RWPE2 (cell line): Measurements from ENCODE around the gene IL2RA.

Source experiments
- ATAC-seq: fragments of 200-7000 bp; cut with Tn5 transposase; 3 replicates; pipeline ENCODE4 v1.9.1; 2021; ENCODE audit warnings: low read depth
- DNase-seq: peaks from one replicate; pipeline ENCODE4 v3.0.0-alpha.2; 2020; ENCODE audit warnings: low spot score
- H3K27ac ChIP-seq: fragments of 450-650 bp; 2 replicates; pipeline ENCODE4 v1.5.1; 2017; ENCODE audit warnings: mild to moderate bottlenecking; ENCODE audit not compliant: poor library complexity, severe bottlenecking
- H3K27me3 ChIP-seq: fragments of 250-450 bp; sonication (Bioruptor Pico); 2 replicates; pipeline ENCODE4 v1.5.1; 2021; ENCODE audit warnings: mild to moderate bottlenecking, moderate library complexity; ENCODE audit not compliant: insufficient read depth, poor library complexity, severe bottlenecking
- H3K36me3 ChIP-seq: fragments of 250-450 bp; sonication (Bioruptor Pico); 2 replicates; pipeline ENCODE4 v1.5.1; 2020; ENCODE audit warnings: low read depth, mild to moderate bottlenecking, moderate library complexity
- H3K4me1 ChIP-seq: fragments of 250-450 bp; sonication (Bioruptor Pico); 2 replicates; pipeline ENCODE4 v1.5.1; 2021; ENCODE audit warnings: mild to moderate bottlenecking, moderate library complexity; ENCODE audit not compliant: insufficient read depth, poor library complexity, severe bottlenecking
- H3K4me3 ChIP-seq: fragments of 250-450 bp; sonication (Bioruptor Pico); 2 replicates; pipeline ENCODE4 v1.5.1; 2021; ENCODE audit warnings: mild to moderate bottlenecking, moderate library complexity; ENCODE audit not compliant: severe bottlenecking
- H3K9me3 ChIP-seq: fragments of 250-450 bp; sonication (Bioruptor Pico); 2 replicates; pipeline ENCODE4 v1.5.1; 2021; ENCODE audit warnings: mild to moderate bottlenecking, moderate library complexity; ENCODE audit not compliant: severe bottlenecking
- CTCF ChIP-seq: fragments of 450-650 bp; IDR thresholded peaks from one replicate; pipeline ENCODE4 v1.5.1; 2017; ENCODE audit warnings: mild to moderate bottlenecking, moderate library complexity; ENCODE audit not compliant: poor library complexity, severe bottlenecking

IL2RA gene

GRCh38 chr10:6064119-6064518, 2.0 kb upstream of the IL2RA start:
- no peak overlapping the region for H3K4me3 ChIP-seq
- DNase-seq = no peak
- no peaks in the 10 kb centered on the region for H3K4me1 ChIP-seq
- no peak for TF ChIP-seq CTCF
- H3K9me3 ChIP-seq = no peaks in the 10 kb centered on the region
- no peaks in the 10 kb centered on the region for H3K36me3 ChIP-seq
- no peaks in the 10 kb centered on the region for H3K27me3 ChIP-seq
- no peak overlapping the region for H3K27ac ChIP-seq
- no peak for ATAC-seq

GRCh38 chr10:6061056-6061455, 1.1 kb downstream of the IL2RA start:
- Histone ChIP-seq H3K4me1 (no peaks in the 10 kb centered on the region), H3K9me3 (no peaks in the 10 kb centered on the region), H3K4me3 (no peak overlapping the region), H3K36me3 (no peaks in the 10 kb centered on the region), H3K27ac (no peak overlapping the region), H3K27me3 (no peaks in the 10 kb centered on the region)
- DNase-seq = no peak
- no peak for TF ChIP-seq CTCF
- ATAC-seq = no peak

- Histone ChIP-seq H3K27me3 (no peaks in the 10 kb centered on the region), H3K27ac (no peak overlapping the region), H3K36me3 (no peaks in the 10 kb centered on the region), H3K4me1 (no peaks in the 10 kb centered on the region), H3K9me3 (no peaks in the 10 kb centered on the region), H3K4me3 (no peak overlapping the region)
- ATAC-seq (no peak), DNase-seq (no peak)
- no peak for TF ChIP-seq CTCF
These were observed 2.7 kb downstream of the IL2RA start for GRCh38 chr10:6059506-6059905.

GRCh38 chr10:6058682-6059475, 3.3 kb downstream of the IL2RA start:
- no peaks in the 10 kb centered on the region for H3K9me3 ChIP-seq
- no peak overlapping the region for H3K27ac ChIP-seq
- H3K36me3 ChIP-seq = no peaks in the 10 kb centered on the region
- H3K4me3 ChIP-seq = no peak overlapping the region
- ATAC-seq (no peak), DNase-seq (no peak)
- TF ChIP-seq CTCF = no peak
- H3K4me1 ChIP-seq = no peaks in the 10 kb centered on the region
- no peaks in the 10 kb centered on the region for H3K27me3 ChIP-seq

- no peak for TF ChIP-seq CTCF
- no peaks in the 10 kb centered on the region for H3K27me3 ChIP-seq
- H3K27ac ChIP-seq = no peak overlapping the region
- no peak for DNase-seq
- H3K9me3 ChIP-seq = no peaks in the 10 kb centered on the region
- H3K4me1 ChIP-seq = no peaks in the 10 kb centered on the region
- no peak overlapping the region for H3K4me3 ChIP-seq
- ATAC-seq = no peak
- no peaks in the 10 kb centered on the region for H3K36me3 ChIP-seq
These were observed 5.6 kb downstream of the IL2RA start for GRCh38 chr10:6056411-6057135.
